ENCODE measurements around the gene PRRG2.
A peak's percentile ranks its signal among the peaks of the same experiment; 100 is the strongest.

PRRG2 gene

DNA sequence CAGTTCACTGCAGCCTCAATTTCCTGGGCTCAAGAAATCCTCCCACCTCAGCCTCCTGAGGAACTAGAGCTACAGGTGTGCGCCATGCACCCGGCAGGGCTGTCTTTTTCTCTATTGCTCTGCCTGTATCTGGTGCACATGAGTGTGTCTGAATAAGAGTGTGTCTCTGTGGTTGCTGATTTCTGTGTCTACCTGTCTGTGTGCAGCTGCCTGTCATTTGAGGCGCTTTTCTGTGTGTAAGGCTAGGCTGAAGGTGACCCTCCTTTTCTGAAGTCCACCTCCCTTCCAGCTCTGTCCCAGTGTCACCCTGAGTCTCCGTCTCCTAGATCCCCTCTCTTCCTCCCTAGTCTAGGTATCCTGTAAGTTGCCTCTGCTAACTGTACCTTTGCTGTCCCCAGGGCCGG, 8.4 kb downstream of the PRRG2 start:
- DNase-seq = no peak

- DNase-seq = peak; percentile 96 to 98
Measured at GRCh38 chr19:49590071-49590970, 9.2 kb downstream of the PRRG2 start.

DNA sequence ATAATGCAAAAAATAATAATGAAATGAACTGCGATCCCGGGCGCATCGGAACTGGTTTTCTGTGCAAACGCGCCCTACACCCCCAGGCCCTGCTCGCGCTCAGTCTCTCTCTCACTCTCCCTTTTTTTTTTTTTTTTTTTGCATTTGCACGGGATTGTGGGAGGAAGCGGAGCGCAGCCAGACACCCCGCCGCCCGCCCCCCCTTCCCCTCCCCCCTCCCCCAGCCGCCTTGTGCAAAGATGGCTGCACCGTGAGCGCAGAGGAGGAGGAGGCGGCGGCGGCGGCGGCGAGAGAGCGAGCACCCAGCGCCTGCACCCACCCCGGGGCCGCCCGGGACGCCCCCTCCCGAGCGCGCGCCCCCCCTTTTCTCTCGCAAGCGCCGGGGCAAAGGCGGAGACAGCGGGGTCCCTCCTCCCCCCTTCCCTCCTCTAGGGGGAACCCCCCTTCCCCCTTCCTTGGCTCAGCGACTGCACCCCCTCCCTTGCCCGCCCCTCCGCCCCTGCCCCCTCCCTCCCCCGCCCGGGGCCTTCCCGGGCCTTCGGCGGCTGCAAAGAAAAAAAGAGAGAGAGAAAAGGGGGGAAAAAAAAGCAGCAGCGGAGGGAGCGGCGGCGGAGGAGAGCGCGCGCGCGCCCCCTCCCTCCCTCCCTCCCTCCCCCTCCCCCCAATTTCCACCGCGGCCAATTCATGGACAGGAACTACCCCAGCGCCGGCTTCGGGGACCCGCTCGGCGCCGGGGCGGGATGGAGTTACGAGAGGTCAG, 10.0 kb downstream of the PRRG2 start, which contains the start of gene PRR12:
Gene PRR12 (plus strand): TSS at position 212 of the 760 bp plus-strand sequence. CDS start 473 bp downstream, at position 685.
- DNase-seq = peak; percentile 50 to 73

DNA sequence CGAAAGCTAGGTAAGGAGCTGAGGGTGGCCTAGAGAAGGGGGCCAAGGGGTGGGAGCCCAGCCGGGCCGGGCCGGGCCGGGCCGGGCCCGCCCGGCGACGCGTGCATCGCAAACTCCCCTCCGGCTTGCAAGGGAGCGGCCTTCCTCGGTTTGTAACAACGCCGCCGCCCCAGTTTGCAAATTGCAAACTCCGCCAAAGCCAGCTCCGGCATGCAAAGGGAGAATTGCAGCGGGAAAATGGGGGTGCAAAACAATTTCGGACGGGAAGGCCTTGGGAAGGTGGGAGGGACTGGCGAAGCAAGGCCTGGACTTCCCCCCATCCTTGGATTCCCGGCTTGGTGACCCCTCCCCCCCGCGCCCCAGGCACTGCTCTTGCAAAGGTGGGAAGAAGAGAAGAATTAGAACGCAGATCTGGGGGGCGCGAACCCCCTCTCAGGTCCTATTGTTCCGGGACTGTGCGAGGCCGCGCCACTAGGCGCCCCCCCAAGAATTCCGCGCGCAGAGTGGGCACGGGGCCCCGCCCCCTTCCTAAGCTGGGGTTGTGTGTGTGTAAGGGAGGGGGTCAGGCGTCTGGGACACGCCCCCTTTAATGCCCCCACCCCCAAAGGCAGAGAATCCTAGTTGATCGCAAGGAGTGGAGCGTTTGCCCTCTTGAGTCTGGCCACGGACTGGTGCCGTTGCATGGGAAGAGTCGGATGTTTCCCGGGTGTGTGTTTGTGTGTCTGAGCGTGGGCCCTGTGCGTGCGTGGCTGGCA, 10.8 kb downstream of the PRRG2 start:
- DNase-seq = peak; percentile 31 to 50

DNA sequence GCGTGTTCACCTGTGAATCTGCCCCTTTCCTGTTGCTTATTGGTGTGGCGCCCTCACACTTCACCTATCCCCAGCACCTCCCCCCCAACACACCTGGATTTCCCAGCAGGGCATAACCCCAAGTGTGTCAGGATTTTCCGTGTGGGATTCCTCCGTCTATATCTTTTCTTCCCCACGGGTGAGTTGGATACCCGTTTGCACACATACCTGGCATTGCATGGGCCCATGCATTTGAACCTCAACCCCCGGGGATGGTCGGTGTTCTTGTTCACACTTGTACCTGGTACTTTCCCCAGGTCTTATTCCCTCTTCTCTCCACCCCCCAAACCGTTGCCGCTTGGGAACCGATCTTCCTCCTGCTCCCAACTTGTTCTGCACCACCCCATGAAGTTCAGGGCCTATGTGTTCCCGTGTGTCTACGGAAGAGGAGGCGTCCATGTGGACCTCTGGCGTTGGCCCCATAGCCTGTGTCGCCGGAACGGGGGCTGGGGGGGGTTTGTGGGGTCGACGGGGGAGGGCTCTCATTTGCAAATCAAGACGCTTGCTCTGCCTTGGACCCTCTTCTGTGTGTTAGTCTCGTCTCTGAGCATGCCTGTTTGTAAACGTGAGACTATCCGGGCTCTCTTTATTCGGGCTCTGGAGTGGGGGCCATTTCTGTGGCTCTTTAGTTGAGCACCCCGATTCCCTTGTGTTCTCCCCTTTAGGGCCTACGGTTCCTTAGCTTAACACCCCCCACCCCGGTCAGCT, 11.5 kb downstream of the PRRG2 start:
- DNase-seq = peak in 1 of 2 experiments; percentile 48

DNA sequence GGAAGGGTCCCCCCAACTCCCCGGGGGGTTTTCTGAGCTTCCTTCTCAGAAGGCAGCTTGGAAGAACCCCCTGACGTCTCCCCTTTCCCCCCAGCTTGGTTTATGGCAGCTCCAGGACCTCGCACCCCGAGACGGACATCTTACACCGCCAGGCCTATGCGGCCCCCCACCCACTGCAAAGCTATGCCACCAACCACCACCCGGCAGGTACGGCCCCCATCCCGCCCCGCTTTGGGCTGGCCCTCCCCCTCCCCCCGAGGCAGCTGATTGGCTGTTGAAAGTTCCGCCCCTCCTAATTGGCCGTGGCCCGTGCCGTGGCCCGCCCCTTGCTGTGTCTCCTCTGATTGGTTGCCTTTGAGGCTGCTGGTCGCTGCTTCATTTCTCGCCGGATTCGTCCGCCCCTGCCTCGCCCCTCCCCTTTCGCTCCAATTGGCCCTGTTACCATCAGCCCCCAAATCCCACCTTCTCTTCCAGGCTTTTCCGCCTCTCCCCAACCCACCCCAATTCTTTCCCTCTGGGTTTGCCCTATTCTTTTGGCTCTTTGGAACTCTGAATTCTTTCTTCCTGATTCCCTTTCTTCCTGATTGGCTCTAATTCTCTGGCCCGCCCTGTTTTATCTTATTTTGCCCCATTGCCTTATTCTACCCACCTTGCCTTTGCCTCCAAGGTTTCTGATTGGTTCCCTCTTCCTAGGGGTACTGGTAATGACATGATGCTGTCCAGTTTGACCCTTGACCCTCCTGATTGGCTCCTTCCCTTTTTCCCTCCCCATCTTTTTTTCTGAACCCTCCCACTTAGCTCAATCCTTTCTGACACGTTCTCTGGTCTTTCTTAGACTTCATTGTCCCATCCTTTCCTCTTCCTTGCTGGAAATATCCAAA, 12.4 kb downstream of the PRRG2 start:
- peak; percentile 78 to 93 for DNase-seq

DNA sequence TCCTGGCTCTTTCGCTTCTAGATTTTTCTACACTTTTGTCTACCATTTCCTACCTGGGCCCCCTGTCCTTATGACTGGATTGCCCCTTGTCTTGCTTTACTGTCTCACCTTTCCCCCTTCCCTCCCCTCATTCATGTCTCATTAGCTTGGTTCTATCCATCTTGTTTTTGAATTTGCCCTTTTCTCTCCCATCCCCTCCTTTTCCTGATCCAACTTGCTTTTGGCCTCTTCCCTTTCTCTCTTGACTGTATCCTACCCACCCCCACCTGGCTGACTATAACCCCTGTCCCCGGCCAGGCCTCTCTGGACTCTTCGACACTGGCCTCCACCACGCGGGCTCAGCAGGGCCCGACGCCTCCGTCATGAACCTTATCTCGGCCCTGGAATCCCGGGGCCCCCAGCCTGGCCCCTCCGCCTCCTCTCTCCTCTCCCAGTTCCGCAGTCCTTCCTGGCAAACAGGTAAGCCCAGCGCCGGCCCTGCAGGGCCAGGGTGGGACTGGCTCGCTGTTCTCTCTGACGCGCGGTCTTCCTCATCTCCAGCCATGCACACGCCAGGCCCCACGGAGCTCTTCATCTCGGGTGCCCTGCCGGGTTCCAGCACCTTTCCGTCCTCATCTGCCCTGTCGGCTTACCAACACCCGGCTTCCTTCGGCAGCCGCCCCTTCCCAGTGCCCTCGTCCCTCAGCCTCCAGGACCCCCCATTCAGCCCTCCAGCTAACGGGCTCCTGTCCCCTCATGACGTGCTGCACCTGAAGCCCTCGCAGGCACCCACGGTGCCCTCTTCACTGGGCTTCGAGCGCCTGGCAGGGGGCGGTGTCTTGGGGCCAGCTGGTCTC, 13.3 kb downstream of the PRRG2 start:
- no peak for DNase-seq

GRCh38 chr19:49594993-49595818, 14.1 kb downstream of the PRRG2 start:
- no peak for DNase-seq

DNA sequence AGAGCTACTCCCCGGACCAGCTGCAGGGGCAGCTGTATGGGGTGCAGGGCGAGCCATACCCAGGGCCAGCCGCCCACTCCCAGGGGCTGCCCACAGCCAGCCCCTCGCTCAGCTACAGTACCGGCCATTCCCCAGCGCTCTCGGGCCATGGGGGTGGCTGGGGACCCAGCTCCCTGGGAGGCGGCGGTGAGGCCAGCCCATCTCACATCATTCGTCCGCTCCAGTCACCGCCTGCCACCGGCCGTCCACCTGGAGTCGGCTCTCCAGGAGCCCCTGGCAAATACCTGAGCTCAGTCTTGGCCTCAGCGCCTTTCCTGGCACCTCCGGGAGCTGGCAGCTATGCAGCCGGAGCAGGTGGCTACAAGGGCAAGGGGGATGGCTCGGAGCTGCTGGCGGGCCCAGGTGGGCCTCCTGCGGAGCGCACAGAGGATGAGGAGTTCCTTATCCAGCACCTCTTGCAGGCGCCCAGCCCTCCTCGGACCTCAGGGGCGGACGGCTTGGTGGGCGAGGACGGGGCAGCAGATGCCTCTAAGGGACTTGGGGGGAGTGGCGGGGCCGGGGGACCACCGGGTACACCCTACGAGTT, 14.8 kb downstream of the PRRG2 start:
- no peak for DNase-seq

DNA sequence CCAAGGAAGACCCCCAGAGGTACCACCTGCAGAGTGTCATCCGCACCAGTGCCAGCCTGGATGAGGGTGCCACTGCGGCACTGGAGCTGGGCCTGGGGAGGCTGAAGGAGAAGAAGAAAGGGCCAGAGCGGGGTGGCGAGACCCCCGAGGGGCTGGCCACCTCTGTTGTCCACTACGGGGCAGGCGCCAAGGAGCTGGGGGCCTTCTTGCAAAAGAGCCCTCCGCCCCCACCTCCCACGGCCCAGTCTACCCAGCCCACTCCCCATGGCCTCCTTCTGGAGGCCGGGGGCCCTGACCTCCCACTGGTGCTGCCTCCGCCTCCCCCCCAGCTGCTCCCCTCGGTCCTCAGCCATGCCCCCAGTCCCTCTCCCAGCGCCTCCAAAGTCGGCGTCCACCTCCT, 15.3 kb downstream of the PRRG2 start:
- no peak for DNase-seq

GRCh38 chr19:49596954-49597702, 16.0 kb downstream of the PRRG2 start:
- DNase-seq = no peak

DNA sequence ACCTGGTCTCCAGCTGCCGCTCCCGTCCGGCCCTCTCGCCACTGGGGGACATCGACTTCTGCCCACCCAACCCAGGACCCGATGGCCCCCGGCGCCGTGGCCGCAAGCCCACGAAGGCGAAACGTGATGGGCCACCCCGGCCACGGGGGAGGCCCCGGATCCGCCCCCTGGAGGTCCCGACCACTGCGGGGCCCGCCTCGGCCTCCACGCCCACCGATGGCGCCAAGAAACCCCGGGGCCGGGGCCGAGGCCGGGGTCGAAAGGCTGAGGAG, 16.5 kb downstream of the PRRG2 start:
- no peak for DNase-seq

DNA sequence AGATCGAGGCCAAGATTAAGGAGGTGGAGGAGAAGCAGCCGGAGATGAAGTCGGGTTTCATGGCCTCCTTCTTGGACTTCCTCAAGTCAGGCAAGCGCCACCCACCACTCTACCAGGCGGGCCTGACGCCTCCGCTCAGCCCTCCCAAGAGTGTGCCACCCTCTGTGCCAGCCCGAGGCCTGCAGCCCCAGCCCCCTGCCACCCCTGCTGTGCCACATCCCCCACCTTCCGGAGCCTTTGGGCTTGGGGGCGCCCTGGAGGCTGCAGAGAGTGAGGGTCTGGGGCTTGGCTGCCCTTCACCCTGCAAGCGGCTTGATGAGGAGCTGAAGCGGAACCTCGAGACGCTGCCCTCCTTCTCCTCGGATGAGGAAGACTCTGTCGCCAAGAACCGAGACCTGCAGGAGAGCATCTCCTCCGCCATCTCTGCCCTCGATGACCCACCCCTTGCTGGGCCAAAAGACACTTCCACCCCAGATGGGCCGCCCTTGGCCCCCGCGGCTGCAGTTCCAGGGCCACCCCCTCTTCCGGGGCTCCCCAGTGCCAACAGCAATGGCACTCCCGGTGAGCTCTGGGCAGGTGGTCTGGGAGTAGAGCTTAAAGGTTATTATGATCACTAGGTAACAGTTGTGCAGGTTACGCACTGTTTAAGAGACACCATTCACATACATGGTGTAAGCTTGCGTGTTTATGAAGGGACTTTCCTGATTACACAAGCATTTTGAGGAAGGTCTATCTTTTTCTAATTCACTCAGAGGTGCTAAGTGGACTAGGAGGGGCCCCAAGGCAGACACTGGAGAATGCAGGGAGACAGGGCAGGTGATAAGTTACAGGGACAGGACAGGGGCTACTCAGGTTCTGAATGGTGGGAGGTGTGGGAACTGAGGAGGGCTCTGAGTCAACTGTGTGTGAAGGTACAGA, 18.5 kb downstream of the PRRG2 start:
- no peak for DNase-seq

DNA sequence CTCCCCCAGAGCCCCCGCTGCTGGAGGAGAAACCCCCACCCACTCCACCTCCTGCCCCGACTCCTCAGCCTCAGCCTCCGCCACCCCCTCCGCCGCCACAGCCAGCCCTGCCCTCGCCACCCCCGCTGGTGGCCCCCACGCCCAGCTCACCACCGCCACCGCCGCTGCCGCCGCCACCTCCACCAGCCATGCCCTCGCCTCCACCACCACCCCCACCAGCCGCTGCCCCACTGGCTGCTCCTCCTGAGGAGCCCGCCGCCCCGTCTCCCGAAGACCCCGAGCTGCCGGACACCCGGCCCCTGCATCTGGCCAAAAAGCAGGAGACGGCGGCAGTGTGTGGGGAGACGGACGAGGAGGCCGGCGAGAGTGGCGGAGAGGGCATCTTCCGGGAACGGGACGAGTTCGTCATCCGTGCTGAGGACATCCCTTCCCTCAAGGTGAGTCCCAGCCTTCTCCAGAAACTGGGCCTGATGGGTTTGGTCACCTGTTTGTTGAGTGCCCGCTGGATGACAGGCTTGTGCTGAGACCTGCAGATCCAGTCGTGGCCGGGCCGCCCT, 20.4 kb downstream of the PRRG2 start:
- DNase-seq = no peak

- no peak for DNase-seq
Measured at GRCh38 chr19:49602806-49603205, 21.7 kb downstream of the PRRG2 start.

DNA sequence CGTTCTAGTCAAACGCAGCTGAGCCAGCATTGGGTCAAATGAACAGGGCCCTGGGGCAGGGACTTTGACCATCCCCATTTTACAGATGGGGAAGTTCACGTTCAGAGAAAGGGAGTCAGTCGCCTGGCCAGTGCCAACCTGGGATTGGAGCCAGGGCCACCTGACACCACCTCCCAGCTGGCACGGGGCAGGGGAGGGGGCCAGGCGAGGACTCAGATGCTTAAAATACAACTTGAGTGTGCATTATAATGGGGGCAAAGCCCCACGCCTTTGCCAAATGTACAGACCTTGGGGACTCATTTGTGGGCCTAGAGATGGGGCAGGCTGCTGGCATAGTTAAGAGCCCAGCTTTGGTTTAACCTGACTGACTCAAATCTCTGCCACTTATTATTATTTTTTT, 24.5 kb downstream of the PRRG2 start:
- no peak for DNase-seq

- no peak for DNase-seq
Measured at GRCh38 chr19:49609499-49610092, 28.5 kb downstream of the PRRG2 start.
